B cell (primary cell): Measurements from ENCODE around the gene PPFIA1.

ENCODE experiments used
- EZH2 ChIP-seq: IDR thresholded peaks from 2 replicates; pipeline ENCODE4 v1.6.1; 2012; ENCODE audit warnings: borderline replicate concordance, low read depth, mild to moderate bottlenecking, moderate library complexity, low read length; ENCODE audit not compliant: insufficient read depth, poor library complexity, severe bottlenecking
- TF ChIP-seq, protein P1 (sequence below): fragments of 200-600 bp; IDR thresholded peaks from one replicate; pipeline ENCODE4 v1.8.0; 2022; ENCODE audit warnings: antibody characterized with exemption, mild to moderate bottlenecking

DNA sequence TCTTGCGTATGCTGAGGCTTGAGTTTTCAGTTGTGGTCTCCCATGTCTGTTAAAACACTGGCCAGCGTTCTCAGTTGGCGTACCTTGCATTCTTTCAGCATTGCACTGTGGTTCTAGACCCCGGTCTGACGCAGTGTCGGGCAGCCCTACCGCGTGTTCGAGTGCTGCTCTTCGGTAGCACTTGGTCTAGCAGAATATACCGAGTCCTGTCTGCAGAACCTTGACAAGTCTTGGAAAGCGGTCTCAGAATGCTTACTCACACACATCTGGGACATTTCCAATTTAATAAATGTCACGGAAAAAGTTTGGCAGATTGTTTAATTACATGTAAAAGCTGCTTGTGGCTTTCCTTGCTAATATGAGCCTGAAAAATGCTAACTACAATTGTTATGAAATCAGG lies 32.6 kb downstream of the PPFIA1 start:
- TF ChIP-seq, protein P1, sequence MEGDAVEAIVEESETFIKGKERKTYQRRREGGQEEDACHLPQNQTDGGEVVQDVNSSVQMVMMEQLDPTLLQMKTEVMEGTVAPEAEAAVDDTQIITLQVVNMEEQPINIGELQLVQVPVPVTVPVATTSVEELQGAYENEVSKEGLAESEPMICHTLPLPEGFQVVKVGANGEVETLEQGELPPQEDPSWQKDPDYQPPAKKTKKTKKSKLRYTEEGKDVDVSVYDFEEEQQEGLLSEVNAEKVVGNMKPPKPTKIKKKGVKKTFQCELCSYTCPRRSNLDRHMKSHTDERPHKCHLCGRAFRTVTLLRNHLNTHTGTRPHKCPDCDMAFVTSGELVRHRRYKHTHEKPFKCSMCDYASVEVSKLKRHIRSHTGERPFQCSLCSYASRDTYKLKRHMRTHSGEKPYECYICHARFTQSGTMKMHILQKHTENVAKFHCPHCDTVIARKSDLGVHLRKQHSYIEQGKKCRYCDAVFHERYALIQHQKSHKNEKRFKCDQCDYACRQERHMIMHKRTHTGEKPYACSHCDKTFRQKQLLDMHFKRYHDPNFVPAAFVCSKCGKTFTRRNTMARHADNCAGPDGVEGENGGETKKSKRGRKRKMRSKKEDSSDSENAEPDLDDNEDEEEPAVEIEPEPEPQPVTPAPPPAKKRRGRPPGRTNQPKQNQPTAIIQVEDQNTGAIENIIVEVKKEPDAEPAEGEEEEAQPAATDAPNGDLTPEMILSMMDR = no peak
- TF ChIP-seq EZH2 = no peak
